GM19240 (cell line): ENCODE data around the gene TRIM24.

ENCODE experiments used
- DNase-seq: peaks from one replicate; pipeline ENCODE4 v3.0.0; 2011; ENCODE audit warnings: low spot score; ENCODE audit not compliant: insufficient read length

The TRIM24 gene

GRCh38 chr7:138538518-138538917, 78.5 kb downstream of the TRIM24 start:
- no peak for DNase-seq

GRCh38 chr7:138538997-138539644, 79.1 kb downstream of the TRIM24 start:
- no peak for DNase-seq

GRCh38 chr7:138542183-138542582, 82.1 kb downstream of the TRIM24 start:
- DNase-seq: no peak

- no peak for DNase-seq
Observed at GRCh38 chr7:138543739-138544138, 83.7 kb downstream of the TRIM24 start.

GRCh38 chr7:138545123-138545522, 85.1 kb downstream of the TRIM24 start:
- no peak for DNase-seq

- DNase-seq: no peak
Observed at GRCh38 chr7:138546064-138546619, 86.1 kb downstream of the TRIM24 start.

- DNase-seq: no peak
Observed at GRCh38 chr7:138546829-138547228, 86.8 kb downstream of the TRIM24 start.

- DNase-seq: no peak
Observed at GRCh38 chr7:138549082-138549481, 89.0 kb downstream of the TRIM24 start.

GRCh38 chr7:138550337-138550736, 90.3 kb downstream of the TRIM24 start:
- no peak for DNase-seq

GRCh38 chr7:138551102-138551501, 91.0 kb downstream of the TRIM24 start:
- DNase-seq: no peak

GRCh38 chr7:138553805-138554204, 93.7 kb downstream of the TRIM24 start:
- DNase-seq: no peak

- DNase-seq: no peak
Observed at GRCh38 chr7:138554674-138555073, 94.6 kb downstream of the TRIM24 start.

- no peak for DNase-seq
Observed at GRCh38 chr7:138555684-138556083, 95.6 kb downstream of the TRIM24 start.

GRCh38 chr7:138556771-138557484, 96.9 kb downstream of the TRIM24 start:
- no peak for DNase-seq

GRCh38 chr7:138559448-138559847, 99.4 kb downstream of the TRIM24 start:
- no peak for DNase-seq

- DNase-seq: no peak
Observed at GRCh38 chr7:138563808-138564207, 103.7 kb downstream of the TRIM24 start.

GRCh38 chr7:138564365-138564764, 104.3 kb downstream of the TRIM24 start:
- no peak for DNase-seq

GRCh38 chr7:138565071-138565450, 105.0 kb downstream of the TRIM24 start:
- DNase-seq: no peak

- DNase-seq: no peak
Observed at GRCh38 chr7:138565451-138566114, 105.5 kb downstream of the TRIM24 start.

GRCh38 chr7:138568655-138569054, 108.6 kb downstream of the TRIM24 start:
- DNase-seq: no peak

- no peak for DNase-seq
Observed at GRCh38 chr7:138569418-138569817, 109.4 kb downstream of the TRIM24 start.

GRCh38 chr7:138570715-138571114, 110.7 kb downstream of the TRIM24 start:
- no peak for DNase-seq
